Heart right ventricle (tissue), 16 donors: ENCODE data around the gene SALL1. TPM values are rescaled to one million over a fixed set of nuclear protein-coding genes. Genes with fewer than 3 reads are reported as not detected.

Experiments used
- ATAC-seq, 8 donors: fragments of 200-7000 bp; cut with Tn5 transposase; one replicate each; pipeline ENCODE4 v1.9.1; 2020; ENCODE audit warnings: mild to moderate bottlenecking in 8 of 8, moderate library complexity in 8 of 8, moderate number of reproducible peaks in 1 of 8
- DNase-seq, 2 donors: peaks; one replicate each; pipeline ENCODE4 v3.0.0-alpha.2; 2020
- H3K27ac ChIP-seq, 10 donors: fragments of 200-600 bp; sonication (generic) in 2 of 10; one replicate each; pipeline versions ENCODE4 v1.5.0 to v1.8.0; 2020 to 2022; ENCODE audit warnings: mild to moderate bottlenecking in 3 of 10
- H3K27me3 ChIP-seq, 7 donors: fragments of 200-600 bp; one replicate each; pipeline ENCODE4 v1.8.0; 2021 to 2022; ENCODE audit warnings: mild to moderate bottlenecking in 2 of 7
- H3K36me3 ChIP-seq, 9 donors: fragments of 200-600 bp; sonication (generic) in 1 of 9; one replicate each; pipeline versions ENCODE4 v1.5.0 to v1.8.0; 2020 to 2022; ENCODE audit warnings: mild to moderate bottlenecking in 2 of 9
- H3K4me1 ChIP-seq, 9 donors: fragments of 200-600 bp; sonication (generic) in 1 of 9; one replicate each; pipeline versions ENCODE4 v1.5.0 to v1.8.0; 2020 to 2022; ENCODE audit warnings: mild to moderate bottlenecking in 4 of 9
- H3K4me3 ChIP-seq, 10 donors: fragments of 200-600 bp; sonication (generic) in 2 of 10; one replicate each; pipeline versions ENCODE4 v1.5.0 to v1.8.0; 2020 to 2022; ENCODE audit warnings: mild to moderate bottlenecking in 7 of 10, moderate library complexity in 2 of 10
- H3K9me3 ChIP-seq, 11 donors: fragments of 200-600 bp in 10 of 11; sonication (generic) in 2 of 11; one replicate each; pipeline versions ENCODE4 v1.5.0 to v1.8.0; 2013 to 2022; ENCODE audit warnings: mild to moderate bottlenecking in 2 of 11, control low read depth in 1 of 11, moderate library complexity in 1 of 11
- CTCF ChIP-seq, 9 donors: fragments of 200-600 bp; sonication (generic) in 2 of 9; IDR thresholded peaks; one replicate each; pipeline versions ENCODE4 v1.5.0 to v1.8.0; 2021 to 2022; ENCODE audit warnings: antibody characterized with exemption in 9 of 9, mild to moderate bottlenecking in 5 of 9, moderate library complexity in 1 of 9
- WGBS, 2 donors: extraction: QIAGEN DNeasy Blood & Tissue Kit; methylation state at CpG; one replicate each; pipeline ENCODE4 v1.1.7; 2013; ENCODE audit warnings: inconsistent platforms in 1 of 2; 5-methylcytosine and 5-hydroxymethylcytosine counted together
- intact Hi-C, 10 donors: fragments of 100-400 bp; cut with DNase I; formaldehyde crosslinking; loops; one replicate each; pipeline versions ENCODE4 v1.11.1 to v1.14.2; 2022
- polyA plus RNA-seq, 2 donors: library from polyadenylated mRNA; stranded (reverse); fragments of 200-250 nt; gene quantifications; one replicate each; pipeline ENCODE4 v1.2.3, GENCODE V29; 2013
- total RNA-seq, 10 donors: library from RNA; stranded (reverse); fragmentation: NEBNext Ultra II Directional in 3 of 10; extraction: Animal tissue kit (Norgen Biotek cat#: 25700) in 3 of 10; gene quantifications; one replicate each; pipeline versions ENCODE4 v1.2.1 to v1.2.4, GENCODE V29; 2021 to 2023
- donor health status: Arrhythmogenic right ventricular cardiomyopathy.
- donor health status: ischemic (EF 13 %, LVEDD 7.1; RV severe dilation, severe dysfunction).
- donor health status: healthy with polysubstance abuse.
- donor health status: DM: no; HTN: yes; CAD: no.
- donor health status: DM: no; HTN: no; CAD: no.
- donor health status: ischemic (EF 25% LVEDD 6.9; RV normal size, moderate dysfunction).
- donor health status: ischemic (EF 25% LVEDD 5.7; RV mildly dilated, moderate dysfunction).
- donor health status: healthy.
- donor health status: DM: yes; HTN: yes; CAD: no.
- donor health status: Ischemic cardiomyopathy.
- donor health status: ischemic (EF 35%, LVEDD 5.7; RV mildly dilated, moderate dysfunction).
- donor health status: nonischemic (EF 11% LVEDD 7.7; RV severe dilation, severe dysfunction).
- donor health status: DM: yes; HTN: yes; CAD: no.
- donor health status: PGD.
- donor health status: ischemic (EF 29% LVEDD 5.4; RV normal size, mild dysfunction).
- donor health status: nonischemic (EF 23%, LVEDD 6.1; RV moderate dilation, normal function).

The SALL1 gene
- total and polyA plus RNA-seq, 12 donors, result 0.05 to 2.0 (median 0.32) TPM; not detected in 1

- Histone ChIP-seq H3K4me3 (peak overlapping the region; percentile 35 to 63 (median 52)), H3K36me3 (no peaks in the 10 kb centered on the region), H3K9me3 (no peaks in the 10 kb centered on the region), H3K4me1 (peaks cover 0 to 52% (median 29%) of the 10 kb centered on the region in 9 donors), H3K27ac (peak overlapping the region in 3 of 10 donors; percentile 13 to 50 (median 32)), H3K27me3 (peaks cover 25 to 99% (median 97%) of the 10 kb centered on the region in 7 donors)
- peak; percentile 77 to 88 (median 84) for ATAC-seq
- 0 to 1% methylated on average over 48 to 53 of the region's 56 CpGs for WGBS, 2 donors
- intact Hi-C loops, result no loop called here
- peak; percentile 71 to 74 for DNase-seq
- no peak for TF ChIP-seq CTCF (IDR thresholded peaks at IDR 0.05)
Observed at GRCh38 chr16:51151961-51152663, 1.0 kb upstream of the SALL1 start.

GRCh38 chr16:51151435-51151960 lies 428 bp upstream of the SALL1 start:
- H3K4me3 ChIP-seq, result peak overlapping the region; percentile 35 to 63 (median 52)
- no peaks in the 10 kb centered on the region for H3K36me3 ChIP-seq
- peaks cover 0 to 52% (median 29%) of the 10 kb centered on the region in 9 donors for H3K4me1 ChIP-seq
- peak; percentile 53 to 63 for DNase-seq
- peak in 7 of 8 donors; percentile 25 to 64 (median 40) for ATAC-seq
- WGBS, 2 donors, result 0 to 1% methylated on average over 57 to 58 of the region's 61 CpGs
- TF ChIP-seq CTCF (IDR thresholded peaks at IDR 0.05), result no peak
- H3K27me3 ChIP-seq, result peaks cover 25 to 99% (median 97%) of the 10 kb centered on the region in 7 donors
- intact Hi-C loops, result no loop called here
- no peaks in the 10 kb centered on the region for H3K9me3 ChIP-seq
- peak overlapping the region in 2 of 10 donors; percentile 15 to 50 for H3K27ac ChIP-seq

GRCh38 chr16:51150165-51150887 lies 744 bp downstream of the SALL1 start:
- no peak for DNase-seq
- H3K4me1 ChIP-seq, result peaks cover 0 to 42% (median 22%) of the 10 kb centered on the region in 9 donors
- H3K4me3 ChIP-seq, result peak overlapping the region; percentile 11 to 63 (median 52)
- WGBS, 2 donors, result 2% methylated on average over 50 to 53 of the region's 53 CpGs
- ATAC-seq, result no peak
- intact Hi-C loops, result no loop called here
- peaks cover 25 to 99% (median 95%) of the 10 kb centered on the region in 7 donors for H3K27me3 ChIP-seq
- H3K36me3 ChIP-seq, result no peaks in the 10 kb centered on the region
- H3K9me3 ChIP-seq, result no peaks in the 10 kb centered on the region
- peak overlapping the region in 4 of 10 donors; percentile 3 to 47 (median 20) for H3K27ac ChIP-seq
- TF ChIP-seq CTCF (IDR thresholded peaks at IDR 0.05), result no peak

GRCh38 chr16:51149721-51150164 lies 1.3 kb downstream of the SALL1 start:
- H3K4me3 ChIP-seq, result peak overlapping the region in 5 of 10 donors; percentile 54 to 63 (median 55)
- peaks cover 25 to 98% (median 92%) of the 10 kb centered on the region in 7 donors for H3K27me3 ChIP-seq
- WGBS, 2 donors, result 11 to 15% methylated on average over 35 of the region's 35 CpGs

More at GRCh38 chr16:51149721-51150164, 1.3 kb downstream of the SALL1 start:
- no peak overlapping the region for H3K27ac ChIP-seq
- ATAC-seq (no peak), DNase-seq (no peak)
- no peaks in the 10 kb centered on the region for H3K9me3 ChIP-seq
- intact Hi-C loops, result loop anchor here in 1 of 10 donors (10.0 kb wide), 1 partner anchor 605 kb away; no protein-coding TSS in a partner anchor
- no peak for TF ChIP-seq CTCF (IDR thresholded peaks at IDR 0.05)
- no peaks in the 10 kb centered on the region for H3K36me3 ChIP-seq
- H3K4me1 ChIP-seq, result peaks cover 0 to 36% (median 20%) of the 10 kb centered on the region in 9 donors
